SK-N-SH (cell line): ENCODE measurements around the gene CATSPERE.

Source experiments
- EP300 ChIP-seq, 2 experiments: IDR thresholded peaks; 2 replicates each; pipeline versions ENCODE4 v1.4.0 to v1.6.1; 2012; ENCODE audit warnings: borderline replicate concordance in 1 of 2, low read depth in 1 of 2, low read length in 1 of 2
- NRF1 ChIP-seq: IDR thresholded peaks from 2 replicates; pipeline ENCODE4 v1.6.1; 2012; ENCODE audit warnings: low read depth, mild to moderate bottlenecking, low read length
- POLR2AphosphoS5 ChIP-seq: IDR thresholded peaks from 2 replicates; pipeline ENCODE4 v1.6.1; 2012; ENCODE audit warnings: low read depth, low read length
- YY1 ChIP-seq: IDR thresholded peaks from 2 replicates; pipeline ENCODE4 v1.4.0; 2012; ENCODE audit warnings: low read depth, mild to moderate bottlenecking
- TF ChIP-seq, protein P1 (sequence below): fragments of 200-600 bp; sonication (generic); IDR thresholded peaks from 2 replicates; pipeline ENCODE4 v1.6.1; 2017; ENCODE audit warnings: antibody characterized with exemption, mild to moderate bottlenecking, moderate library complexity
- TF ChIP-seq, protein P2 (sequence below): IDR thresholded peaks from 2 replicates; pipeline ENCODE4 v1.6.1; 2012; ENCODE audit warnings: mild to moderate bottlenecking, low read depth, low read length, moderate library complexity

GRCh38 chr1:244439391-244440032 is 21.6 kb upstream of the CATSPERE start:
- TF ChIP-seq, protein P1, sequence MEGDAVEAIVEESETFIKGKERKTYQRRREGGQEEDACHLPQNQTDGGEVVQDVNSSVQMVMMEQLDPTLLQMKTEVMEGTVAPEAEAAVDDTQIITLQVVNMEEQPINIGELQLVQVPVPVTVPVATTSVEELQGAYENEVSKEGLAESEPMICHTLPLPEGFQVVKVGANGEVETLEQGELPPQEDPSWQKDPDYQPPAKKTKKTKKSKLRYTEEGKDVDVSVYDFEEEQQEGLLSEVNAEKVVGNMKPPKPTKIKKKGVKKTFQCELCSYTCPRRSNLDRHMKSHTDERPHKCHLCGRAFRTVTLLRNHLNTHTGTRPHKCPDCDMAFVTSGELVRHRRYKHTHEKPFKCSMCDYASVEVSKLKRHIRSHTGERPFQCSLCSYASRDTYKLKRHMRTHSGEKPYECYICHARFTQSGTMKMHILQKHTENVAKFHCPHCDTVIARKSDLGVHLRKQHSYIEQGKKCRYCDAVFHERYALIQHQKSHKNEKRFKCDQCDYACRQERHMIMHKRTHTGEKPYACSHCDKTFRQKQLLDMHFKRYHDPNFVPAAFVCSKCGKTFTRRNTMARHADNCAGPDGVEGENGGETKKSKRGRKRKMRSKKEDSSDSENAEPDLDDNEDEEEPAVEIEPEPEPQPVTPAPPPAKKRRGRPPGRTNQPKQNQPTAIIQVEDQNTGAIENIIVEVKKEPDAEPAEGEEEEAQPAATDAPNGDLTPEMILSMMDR = no peak
- TF ChIP-seq YY1 (no peak), POLR2AphosphoS5 (no peak), EP300 (IDR thresholded peaks at IDR 0.05; ENCODE audit: borderline replicate concordance in 1 of 2, low read depth in 1 of 2, low read length in 1 of 2) (no peak), NRF1 (no peak)
- TF ChIP-seq, protein P2, sequence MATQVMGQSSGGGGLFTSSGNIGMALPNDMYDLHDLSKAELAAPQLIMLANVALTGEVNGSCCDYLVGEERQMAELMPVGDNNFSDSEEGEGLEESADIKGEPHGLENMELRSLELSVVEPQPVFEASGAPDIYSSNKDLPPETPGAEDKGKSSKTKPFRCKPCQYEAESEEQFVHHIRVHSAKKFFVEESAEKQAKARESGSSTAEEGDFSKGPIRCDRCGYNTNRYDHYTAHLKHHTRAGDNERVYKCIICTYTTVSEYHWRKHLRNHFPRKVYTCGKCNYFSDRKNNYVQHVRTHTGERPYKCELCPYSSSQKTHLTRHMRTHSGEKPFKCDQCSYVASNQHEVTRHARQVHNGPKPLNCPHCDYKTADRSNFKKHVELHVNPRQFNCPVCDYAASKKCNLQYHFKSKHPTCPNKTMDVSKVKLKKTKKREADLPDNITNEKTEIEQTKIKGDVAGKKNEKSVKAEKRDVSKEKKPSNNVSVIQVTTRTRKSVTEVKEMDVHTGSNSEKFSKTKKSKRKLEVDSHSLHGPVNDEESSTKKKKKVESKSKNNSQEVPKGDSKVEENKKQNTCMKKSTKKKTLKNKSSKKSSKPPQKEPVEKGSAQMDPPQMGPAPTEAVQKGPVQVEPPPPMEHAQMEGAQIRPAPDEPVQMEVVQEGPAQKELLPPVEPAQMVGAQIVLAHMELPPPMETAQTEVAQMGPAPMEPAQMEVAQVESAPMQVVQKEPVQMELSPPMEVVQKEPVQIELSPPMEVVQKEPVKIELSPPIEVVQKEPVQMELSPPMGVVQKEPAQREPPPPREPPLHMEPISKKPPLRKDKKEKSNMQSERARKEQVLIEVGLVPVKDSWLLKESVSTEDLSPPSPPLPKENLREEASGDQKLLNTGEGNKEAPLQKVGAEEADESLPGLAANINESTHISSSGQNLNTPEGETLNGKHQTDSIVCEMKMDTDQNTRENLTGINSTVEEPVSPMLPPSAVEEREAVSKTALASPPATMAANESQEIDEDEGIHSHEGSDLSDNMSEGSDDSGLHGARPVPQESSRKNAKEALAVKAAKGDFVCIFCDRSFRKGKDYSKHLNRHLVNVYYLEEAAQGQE = no peak
